Measurements from ENCODE around the gene UNC5A. TPM values are rescaled to one million over a fixed set of nuclear protein-coding genes. Genes with fewer than 3 reads are reported as not detected.

Gene UNC5A
- total RNA-seq, 3 donors from 2014 or later: 0.07 to 0.16 TPM; not detected in 1

DNA sequence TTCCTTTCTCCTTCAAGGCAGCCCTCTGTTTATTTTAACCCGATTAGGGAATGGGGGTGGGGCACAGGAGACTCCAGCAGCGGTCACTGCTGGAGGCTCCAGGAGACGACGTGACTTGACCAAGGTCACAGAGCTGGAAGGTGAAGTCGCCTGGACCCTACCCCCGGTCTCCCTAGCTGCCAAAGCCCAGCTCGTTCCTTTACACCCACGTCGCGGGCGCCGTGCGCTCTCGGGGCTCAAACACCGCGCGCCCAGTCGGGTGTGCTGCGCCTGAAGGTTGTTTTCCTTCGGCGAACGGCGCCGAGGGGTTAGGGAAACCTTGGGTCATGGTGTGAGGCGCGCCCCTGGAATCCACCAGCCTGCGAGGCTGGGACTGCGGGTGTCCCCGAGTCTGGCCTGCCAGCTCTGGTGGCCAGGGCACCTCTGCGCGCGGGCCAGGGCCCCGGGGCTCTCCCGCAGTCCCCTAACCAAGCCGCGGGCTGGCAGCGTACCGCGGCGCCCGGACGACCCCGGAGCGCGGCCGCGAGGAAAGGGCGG lies 747 bp upstream of the UNC5A start:
- Histone ChIP-seq H3K4me1 (ENCODE audit: low read depth) (peaks cover 6% of the 10 kb centered on the region), H3K4me3 (no peak overlapping the region), H3K9me3 (no peaks in the 10 kb centered on the region), H3K36me3 (ENCODE audit: low read depth) (no peaks in the 10 kb centered on the region)
- intact Hi-C loops (cut with DNase I, micrococcal nuclease): no loop called here
- ATAC-seq (no peak), DNase-seq (no peak)
- TF ChIP-seq, protein P1, sequence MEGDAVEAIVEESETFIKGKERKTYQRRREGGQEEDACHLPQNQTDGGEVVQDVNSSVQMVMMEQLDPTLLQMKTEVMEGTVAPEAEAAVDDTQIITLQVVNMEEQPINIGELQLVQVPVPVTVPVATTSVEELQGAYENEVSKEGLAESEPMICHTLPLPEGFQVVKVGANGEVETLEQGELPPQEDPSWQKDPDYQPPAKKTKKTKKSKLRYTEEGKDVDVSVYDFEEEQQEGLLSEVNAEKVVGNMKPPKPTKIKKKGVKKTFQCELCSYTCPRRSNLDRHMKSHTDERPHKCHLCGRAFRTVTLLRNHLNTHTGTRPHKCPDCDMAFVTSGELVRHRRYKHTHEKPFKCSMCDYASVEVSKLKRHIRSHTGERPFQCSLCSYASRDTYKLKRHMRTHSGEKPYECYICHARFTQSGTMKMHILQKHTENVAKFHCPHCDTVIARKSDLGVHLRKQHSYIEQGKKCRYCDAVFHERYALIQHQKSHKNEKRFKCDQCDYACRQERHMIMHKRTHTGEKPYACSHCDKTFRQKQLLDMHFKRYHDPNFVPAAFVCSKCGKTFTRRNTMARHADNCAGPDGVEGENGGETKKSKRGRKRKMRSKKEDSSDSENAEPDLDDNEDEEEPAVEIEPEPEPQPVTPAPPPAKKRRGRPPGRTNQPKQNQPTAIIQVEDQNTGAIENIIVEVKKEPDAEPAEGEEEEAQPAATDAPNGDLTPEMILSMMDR (IDR thresholded peaks at IDR 0.05): no peak

DNA sequence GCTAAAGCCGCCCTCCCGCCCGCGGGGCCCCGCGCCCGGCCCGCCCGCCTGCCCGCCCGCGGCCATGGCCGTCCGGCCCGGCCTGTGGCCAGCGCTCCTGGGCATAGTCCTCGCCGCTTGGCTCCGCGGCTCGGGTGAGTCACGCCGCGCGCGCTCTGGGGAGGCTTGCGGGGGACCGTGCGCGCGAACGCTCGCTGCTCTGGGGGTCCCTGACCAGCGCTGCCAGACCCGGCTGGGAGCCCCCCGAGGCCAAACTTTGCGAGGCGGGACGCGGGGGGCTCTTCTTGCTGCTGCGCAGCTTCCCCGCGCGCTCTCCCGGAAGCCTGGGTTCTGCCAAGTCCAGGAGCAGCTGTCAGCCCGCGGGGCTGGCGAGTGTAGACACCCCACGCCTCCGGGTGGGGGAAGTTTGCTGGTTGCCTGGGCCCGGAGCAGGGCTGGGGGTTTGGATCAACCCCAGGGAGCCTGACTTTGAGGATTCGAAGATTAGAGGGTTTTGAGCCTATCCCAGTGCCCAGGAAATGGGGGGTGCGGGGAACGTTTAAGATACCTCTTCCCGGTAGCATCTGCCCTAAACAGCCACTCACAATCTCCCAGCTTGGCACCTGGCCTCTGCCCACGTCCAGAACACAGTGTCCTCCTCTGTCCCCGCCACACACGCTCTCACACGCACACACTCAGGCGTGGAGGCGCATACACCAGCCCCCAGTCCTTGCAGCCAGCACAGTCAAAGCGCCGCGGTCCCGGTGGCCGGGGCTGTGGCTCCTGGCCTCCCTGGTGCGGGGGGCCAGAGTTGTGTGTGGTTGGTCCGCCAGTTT lies 535 bp downstream of the UNC5A start:
- Histone ChIP-seq H3K4me3 (no peak overlapping the region), H3K9me3 (no peaks in the 10 kb centered on the region), H3K4me1 (ENCODE audit: low read depth) (peaks cover 6% of the 10 kb centered on the region), H3K36me3 (ENCODE audit: low read depth) (no peaks in the 10 kb centered on the region)
- intact Hi-C loops (cut with DNase I, micrococcal nuclease): no loop called here
- no peak for DNase-seq
- no peak for ATAC-seq
- TF ChIP-seq, protein P1 (IDR thresholded peaks at IDR 0.05): no peak

GRCh38 chr5:176812269-176813259 lies 2.2 kb downstream of the UNC5A start:
- no peak for ATAC-seq
- DNase-seq: no peak
- intact Hi-C loops (cut with DNase I, micrococcal nuclease): no loop called here

GRCh38 chr5:176813587-176814312 lies 3.4 kb downstream of the UNC5A start:
- ATAC-seq (no peak), DNase-seq (no peak)
- intact Hi-C loops (cut with DNase I, micrococcal nuclease): no loop called here
- Histone ChIP-seq H3K4me1 (ENCODE audit: low read depth) (peaks cover 11% of the 10 kb centered on the region), H3K9me3 (no peaks in the 10 kb centered on the region), H3K4me3 (no peak overlapping the region), H3K36me3 (ENCODE audit: low read depth) (no peaks in the 10 kb centered on the region)
- TF ChIP-seq, protein P1 (IDR thresholded peaks at IDR 0.05): no peak

More at GRCh38 chr5:176812269-176813259, 2.2 kb downstream of the UNC5A start:
- TF ChIP-seq, protein P1 (IDR thresholded peaks at IDR 0.05): no peak
- Histone ChIP-seq H3K4me3 (no peak overlapping the region), H3K9me3 (no peaks in the 10 kb centered on the region), H3K36me3 (ENCODE audit: low read depth) (no peaks in the 10 kb centered on the region), H3K4me1 (ENCODE audit: low read depth) (peaks cover 7% of the 10 kb centered on the region)

DNA sequence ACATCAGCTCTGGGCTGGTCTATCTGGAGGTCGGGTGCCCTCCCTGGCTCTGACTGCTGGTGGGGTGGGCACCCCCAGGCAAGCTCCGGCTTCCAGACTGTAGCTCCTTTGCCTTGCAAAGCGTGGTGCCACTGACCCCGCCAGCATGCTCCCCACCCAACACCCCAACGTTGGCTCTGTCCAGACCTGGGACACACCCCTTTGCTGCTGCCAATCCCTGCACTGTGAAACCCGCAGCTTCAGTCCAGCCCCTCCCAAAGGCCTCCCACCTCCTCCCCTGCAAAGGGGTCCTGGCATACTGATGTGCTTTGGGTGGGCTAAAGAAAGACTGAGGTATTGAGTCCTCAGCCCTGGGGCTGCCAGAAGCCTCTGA lies 3.9 kb downstream of the UNC5A start:
- ATAC-seq (no peak), DNase-seq (no peak)
- Histone ChIP-seq H3K4me1 (ENCODE audit: low read depth) (peaks cover 11% of the 10 kb centered on the region), H3K9me3 (no peaks in the 10 kb centered on the region), H3K36me3 (ENCODE audit: low read depth) (no peaks in the 10 kb centered on the region), H3K4me3 (no peak overlapping the region)
- intact Hi-C loops (cut with DNase I, micrococcal nuclease): no loop called here
- TF ChIP-seq, protein P1 (IDR thresholded peaks at IDR 0.05): no peak
